ENCODE measurements around the gene WTIP.
"Not testable (repeated sequence)": the region's sequence is repeated elsewhere in the genome, so short reads cannot be mapped to it uniquely, and the experiment has no call there.

The WTIP gene

GRCh38 chr19:34504273-34504808, 22.8 kb downstream of the WTIP start:
- Histone ChIP-seq H3K36me3 (ENCODE audit: control insufficient read depth, insufficient read depth, low read length) (peaks cover 6% of the 10 kb centered on the region), H3K4me1 (ENCODE audit: control insufficient read depth, insufficient read depth, low read length, poor library complexity, severe bottlenecking) (peaks cover 3% of the 10 kb centered on the region), H3K4me3 (ENCODE audit: extremely low read depth, insufficient read depth, low read length, poor library complexity, severe bottlenecking) (no peak overlapping the region), H3K9me3 (ENCODE audit: control insufficient read depth, low read length) (no peaks in the 10 kb centered on the region), H3K27ac (ENCODE audit: low read depth, low read length, severe bottlenecking) (no peak overlapping the region)
- WGBS, 2 experiments (ENCODE audit: insufficient coverage in 2 of 2) = 79 to 100% methylated on average over 2 of the region's 6 CpGs

- Histone ChIP-seq H3K4me3 (ENCODE audit: extremely low read depth, insufficient read depth, low read length, poor library complexity, severe bottlenecking) (no peak overlapping the region), H3K4me1 (ENCODE audit: control insufficient read depth, insufficient read depth, low read length, poor library complexity, severe bottlenecking) (peaks cover 3% of the 10 kb centered on the region), H3K9me3 (ENCODE audit: control insufficient read depth, low read length) (no peaks in the 10 kb centered on the region), H3K27ac (ENCODE audit: low read depth, low read length, severe bottlenecking) (no peak overlapping the region), H3K36me3 (ENCODE audit: control insufficient read depth, insufficient read depth, low read length) (peaks cover 5% of the 10 kb centered on the region)
- WGBS, 2 experiments (ENCODE audit: insufficient coverage in 2 of 2) = 84 to 86% methylated on average over 4 to 7 of the region's 9 CpGs
Observed at GRCh38 chr19:34504809-34505291, 23.3 kb downstream of the WTIP start.

- H3K4me3 ChIP-seq (ENCODE audit: extremely low read depth, insufficient read depth, low read length, poor library complexity, severe bottlenecking) = no peak overlapping the region
- peaks cover 5% of the 10 kb centered on the region for H3K36me3 ChIP-seq (ENCODE audit: control insufficient read depth, insufficient read depth, low read length)
- H3K27ac ChIP-seq (ENCODE audit: low read depth, low read length, severe bottlenecking) = no peak overlapping the region
- peaks cover 5% of the 10 kb centered on the region for H3K9me3 ChIP-seq (ENCODE audit: control insufficient read depth, low read length)
- no peaks in the 10 kb centered on the region for H3K4me1 ChIP-seq (ENCODE audit: control insufficient read depth, insufficient read depth, low read length, poor library complexity, severe bottlenecking)
- 96 to 97% methylated on average over 11 to 12 of the region's 14 CpGs for WGBS, 2 experiments (ENCODE audit: insufficient coverage in 2 of 2)
Observed at GRCh38 chr19:34505321-34506025, 23.9 kb downstream of the WTIP start.

- Histone ChIP-seq H3K4me1 (ENCODE audit: control insufficient read depth, insufficient read depth, low read length, poor library complexity, severe bottlenecking) (no peaks in the 10 kb centered on the region), H3K36me3 (ENCODE audit: control insufficient read depth, insufficient read depth, low read length) (peaks cover 5% of the 10 kb centered on the region), H3K27ac (ENCODE audit: low read depth, low read length, severe bottlenecking) (no peak overlapping the region), H3K9me3 (ENCODE audit: control insufficient read depth, low read length) (peaks cover 5% of the 10 kb centered on the region), H3K4me3 (ENCODE audit: extremely low read depth, insufficient read depth, low read length, poor library complexity, severe bottlenecking) (no peak overlapping the region)
- 93 to 94% methylated on average over 6 to 8 of the region's 8 CpGs for WGBS, 2 experiments (ENCODE audit: insufficient coverage in 2 of 2)
Observed at GRCh38 chr19:34506026-34506370, 24.4 kb downstream of the WTIP start.

- WGBS, 2 experiments (ENCODE audit: insufficient coverage in 2 of 2) = 86% methylated on average over 3 of the region's 4 CpGs; no CpG with 5 or more reads in 1 of the 2 experiments
- no peak overlapping the region for H3K4me3 ChIP-seq (ENCODE audit: extremely low read depth, insufficient read depth, low read length, poor library complexity, severe bottlenecking)
- no peaks in the 10 kb centered on the region for H3K4me1 ChIP-seq (ENCODE audit: control insufficient read depth, insufficient read depth, low read length, poor library complexity, severe bottlenecking)
- H3K27ac ChIP-seq (ENCODE audit: low read depth, low read length, severe bottlenecking) = no peak overlapping the region
- H3K36me3 ChIP-seq (ENCODE audit: control insufficient read depth, insufficient read depth, low read length) = peaks cover 5% of the 10 kb centered on the region
- H3K9me3 ChIP-seq (ENCODE audit: control insufficient read depth, low read length) = peaks cover 5% of the 10 kb centered on the region
Observed at GRCh38 chr19:34507414-34508067, 26.0 kb downstream of the WTIP start.

- Histone ChIP-seq H3K9me3 (ENCODE audit: control insufficient read depth, low read length) (peaks cover 5% of the 10 kb centered on the region), H3K4me1 (ENCODE audit: control insufficient read depth, insufficient read depth, low read length, poor library complexity, severe bottlenecking) (no peaks in the 10 kb centered on the region)
- WGBS, 2 experiments (ENCODE audit: insufficient coverage in 2 of 2) = 75 to 77% methylated on average over 1 to 3 of the region's 9 CpGs
Observed at GRCh38 chr19:34508540-34508939, 27.0 kb downstream of the WTIP start.

GRCh38 chr19:34510904-34511303, 29.3 kb downstream of the WTIP start:
- not testable (repeated sequence) for H3K27ac ChIP-seq (ENCODE audit: low read depth, low read length, severe bottlenecking); H3K4me3 ChIP-seq (ENCODE audit: extremely low read depth, insufficient read depth, low read length, poor library complexity, severe bottlenecking); H3K36me3 ChIP-seq (ENCODE audit: control insufficient read depth, insufficient read depth, low read length); H3K4me1 ChIP-seq (ENCODE audit: control insufficient read depth, insufficient read depth, low read length, poor library complexity, severe bottlenecking); H3K9me3 ChIP-seq (ENCODE audit: control insufficient read depth, low read length)
- WGBS, 2 experiments (ENCODE audit: insufficient coverage in 2 of 2) = 97 to 100% methylated on average over 4 of the region's 5 CpGs

More at GRCh38 chr19:34508540-34508939, 27.0 kb downstream of the WTIP start:
- no peaks in the 10 kb centered on the region for H3K36me3 ChIP-seq (ENCODE audit: control insufficient read depth, insufficient read depth, low read length)
- no peak overlapping the region for H3K27ac ChIP-seq (ENCODE audit: low read depth, low read length, severe bottlenecking)
- no peak overlapping the region for H3K4me3 ChIP-seq (ENCODE audit: extremely low read depth, insufficient read depth, low read length, poor library complexity, severe bottlenecking)

- Histone ChIP-seq H3K9me3 (ENCODE audit: control insufficient read depth, low read length) (peaks cover 5% of the 10 kb centered on the region), H3K4me1 (ENCODE audit: control insufficient read depth, insufficient read depth, low read length, poor library complexity, severe bottlenecking) (no peaks in the 10 kb centered on the region), H3K4me3 (ENCODE audit: extremely low read depth, insufficient read depth, low read length, poor library complexity, severe bottlenecking) (no peak overlapping the region), H3K36me3 (ENCODE audit: control insufficient read depth, insufficient read depth, low read length) (no peaks in the 10 kb centered on the region), H3K27ac (ENCODE audit: low read depth, low read length, severe bottlenecking) (no peak overlapping the region)
- 86 to 91% methylated on average over 12 to 15 of the region's 17 CpGs for WGBS, 2 experiments (ENCODE audit: insufficient coverage in 2 of 2)
Observed at GRCh38 chr19:34512254-34512822, 30.8 kb downstream of the WTIP start.

GRCh38 chr19:34513767-34514166, 32.2 kb downstream of the WTIP start:
- no peaks in the 10 kb centered on the region for H3K36me3 ChIP-seq (ENCODE audit: control insufficient read depth, insufficient read depth, low read length)
- no peak overlapping the region for H3K4me3 ChIP-seq (ENCODE audit: extremely low read depth, insufficient read depth, low read length, poor library complexity, severe bottlenecking)
- no peaks in the 10 kb centered on the region for H3K4me1 ChIP-seq (ENCODE audit: control insufficient read depth, insufficient read depth, low read length, poor library complexity, severe bottlenecking)
- no peak overlapping the region for H3K27ac ChIP-seq (ENCODE audit: low read depth, low read length, severe bottlenecking)
- 85 to 87% methylated on average over 5 to 6 of the region's 6 CpGs for WGBS, 2 experiments (ENCODE audit: insufficient coverage in 2 of 2)
- peaks cover 5% of the 10 kb centered on the region for H3K9me3 ChIP-seq (ENCODE audit: control insufficient read depth, low read length)

- Histone ChIP-seq H3K4me1 (ENCODE audit: control insufficient read depth, insufficient read depth, low read length, poor library complexity, severe bottlenecking) (no peaks in the 10 kb centered on the region), H3K4me3 (ENCODE audit: extremely low read depth, insufficient read depth, low read length, poor library complexity, severe bottlenecking) (no peak overlapping the region), H3K36me3 (ENCODE audit: control insufficient read depth, insufficient read depth, low read length) (no peaks in the 10 kb centered on the region), H3K9me3 (ENCODE audit: control insufficient read depth, low read length) (no peaks in the 10 kb centered on the region), H3K27ac (ENCODE audit: low read depth, low read length, severe bottlenecking) (no peak overlapping the region)
- WGBS, 2 experiments (ENCODE audit: insufficient coverage in 2 of 2) = no CpG with 5 or more reads among the region's 2 CpGs
Observed at GRCh38 chr19:34519602-34520001, 38.0 kb downstream of the WTIP start.

All from mesodermal cell (in vitro differentiated cells).